PFSK-1 (cell line): ENCODE results near the gene COA4.

Experiments used
- REST ChIP-seq, 2 experiments: IDR thresholded peaks; 2 replicates each; pipeline versions ENCODE4 v1.6.1 to v1.8.0; 2011 to 2012; ENCODE audit warnings: low read depth in 2 of 2, low read length in 2 of 2, control low read depth in 1 of 2, inconsistent platforms in 1 of 2, mild to moderate bottlenecking in 1 of 2, moderate library complexity in 1 of 2; ENCODE audit not compliant: insufficient read depth in 1 of 2
- TAF1 ChIP-seq: IDR thresholded peaks from 2 replicates; pipeline ENCODE4 v1.6.1; 2012; ENCODE audit warnings: low read length, control low read depth, borderline replicate concordance; ENCODE audit not compliant: insufficient read depth

DNA sequence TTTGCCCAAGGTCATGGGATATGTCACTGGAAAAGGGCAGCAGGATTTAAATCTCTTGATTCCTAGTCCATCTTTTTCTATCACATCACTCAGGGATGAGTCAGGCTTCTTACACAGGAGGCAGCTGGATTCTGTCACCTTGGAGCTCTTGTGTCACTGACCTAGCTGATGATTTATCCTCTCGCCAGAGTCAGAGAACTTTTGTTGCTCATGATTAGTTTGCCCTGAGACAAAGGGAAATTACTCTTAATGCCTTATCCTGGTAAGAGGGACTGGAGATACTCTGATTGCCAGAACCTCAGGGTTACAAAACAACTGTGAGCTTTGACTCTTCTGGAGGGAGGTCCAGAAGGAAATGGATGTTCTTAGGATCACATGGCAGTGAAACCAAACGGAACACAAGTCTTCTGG, 10.1 kb downstream of the COA4 start:
- TF ChIP-seq REST (IDR thresholded peaks at IDR 0.05; ENCODE audit: insufficient read depth in 1 of 2, low read depth in 2 of 2, low read length in 2 of 2) (no peak), TAF1 (no peak)
